Thoracic aorta (tissue), 2 donors: ENCODE results near the gene TSPAN32. TPM values are rescaled to one million over a fixed set of nuclear protein-coding genes. Genes with fewer than 3 reads are reported as not detected.

Experiments
- ATAC-seq: fragments of 150-250 bp; one replicate; pipeline ENCODE4 v1.8.0; 2017; ENCODE audit warnings: low read depth; ENCODE audit not compliant: insufficient number of reproducible peaks, low FRiP score
- DNase-seq: peaks from one replicate; pipeline ENCODE4 v3.0.0-alpha.2; 2020; ENCODE audit warnings: low spot score
- H3K27ac ChIP-seq, 2 donors: fragments of 200-600 bp; sonication (generic); 1 replicate in 1 of 2; 2 replicates in 1 of 2; pipeline ENCODE4 v1.5.1; 2016; ENCODE audit warnings: mild to moderate bottlenecking in 2 of 2, moderate library complexity in 2 of 2
- H3K27me3 ChIP-seq: fragments of 200-600 bp; sonication (generic); replicated peaks from 2 replicates; pipeline ENCODE4 v1.6.0; 2016; ENCODE audit warnings: mild to moderate bottlenecking; ENCODE audit not compliant: insufficient read depth
- H3K36me3 ChIP-seq: fragments of 200-600 bp; sonication (generic); one replicate; pipeline ENCODE4 v1.5.1; 2016
- H3K4me1 ChIP-seq, 2 donors: fragments of 200-600 bp; sonication (generic); 1 replicate in 1 of 2; 2 replicates in 1 of 2; pipeline versions ENCODE4 v1.5.1 to v1.6.0; 2016; ENCODE audit warnings: low read depth in 2 of 2, mild to moderate bottlenecking in 1 of 2; ENCODE audit not compliant: control insufficient read depth in 1 of 2
- H3K4me3 ChIP-seq: fragments of 200-600 bp; sonication (generic); 2 replicates; pipeline ENCODE4 v1.5.1; 2016; ENCODE audit warnings: mild to moderate bottlenecking
- H3K9me3 ChIP-seq: fragments of 200-600 bp; sonication (generic); 2 replicates; pipeline ENCODE4 v1.5.1; 2016
- total RNA-seq, 2 donors: library from RNA; depleted of rRNA; stranded (reverse); fragments of >200 nt; gene quantifications; one replicate each; pipeline versions ENCODE4 v1.1.0 to v1.2.3, GENCODE V29; 2016
- TF ChIP-seq, protein P1 (sequence below): fragments of 200-600 bp; sonication (generic); IDR thresholded peaks from one replicate; pipeline ENCODE4 v1.5.1; 2019; ENCODE audit warnings: antibody characterized with exemption

TSPAN32 gene
- total RNA-seq, 2 donors from 2014 or later: 2.5 to 6.9 TPM

GRCh38 chr11:2298795-2299761, 2.7 kb upstream of the TSPAN32 start:
- no peaks in the 10 kb centered on the region for H3K27me3 ChIP-seq
- no peak for ATAC-seq

DNA sequence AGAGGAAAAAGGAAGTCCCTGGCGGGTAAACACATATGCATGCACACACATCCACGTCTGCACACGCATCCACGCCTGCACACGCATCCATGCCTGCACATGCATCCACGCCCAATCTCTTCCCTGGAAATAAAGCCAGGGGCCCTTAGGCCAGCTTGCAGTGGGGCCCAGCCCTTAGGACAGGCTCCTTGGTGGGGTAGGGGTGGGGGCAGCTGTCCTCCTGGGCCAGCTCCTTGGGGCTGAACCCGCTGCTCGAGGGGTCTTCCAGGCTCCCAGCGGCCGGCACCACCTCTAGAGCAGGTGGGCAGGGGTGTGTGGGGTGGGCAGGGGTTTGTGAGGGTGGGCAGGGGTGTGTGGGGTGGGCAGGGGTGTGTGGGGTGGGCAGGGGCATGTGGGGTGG, 2.0 kb upstream of the TSPAN32 start:
- no peak for DNase-seq
- TF ChIP-seq, protein P1, sequence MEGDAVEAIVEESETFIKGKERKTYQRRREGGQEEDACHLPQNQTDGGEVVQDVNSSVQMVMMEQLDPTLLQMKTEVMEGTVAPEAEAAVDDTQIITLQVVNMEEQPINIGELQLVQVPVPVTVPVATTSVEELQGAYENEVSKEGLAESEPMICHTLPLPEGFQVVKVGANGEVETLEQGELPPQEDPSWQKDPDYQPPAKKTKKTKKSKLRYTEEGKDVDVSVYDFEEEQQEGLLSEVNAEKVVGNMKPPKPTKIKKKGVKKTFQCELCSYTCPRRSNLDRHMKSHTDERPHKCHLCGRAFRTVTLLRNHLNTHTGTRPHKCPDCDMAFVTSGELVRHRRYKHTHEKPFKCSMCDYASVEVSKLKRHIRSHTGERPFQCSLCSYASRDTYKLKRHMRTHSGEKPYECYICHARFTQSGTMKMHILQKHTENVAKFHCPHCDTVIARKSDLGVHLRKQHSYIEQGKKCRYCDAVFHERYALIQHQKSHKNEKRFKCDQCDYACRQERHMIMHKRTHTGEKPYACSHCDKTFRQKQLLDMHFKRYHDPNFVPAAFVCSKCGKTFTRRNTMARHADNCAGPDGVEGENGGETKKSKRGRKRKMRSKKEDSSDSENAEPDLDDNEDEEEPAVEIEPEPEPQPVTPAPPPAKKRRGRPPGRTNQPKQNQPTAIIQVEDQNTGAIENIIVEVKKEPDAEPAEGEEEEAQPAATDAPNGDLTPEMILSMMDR: no peak
- H3K36me3 ChIP-seq: no peaks in the 10 kb centered on the region
- ATAC-seq: no peak
- no peak overlapping the region for H3K27ac ChIP-seq
- no peaks in the 10 kb centered on the region for H3K9me3 ChIP-seq
- H3K27me3 ChIP-seq: no peaks in the 10 kb centered on the region
- H3K4me1 ChIP-seq: peaks cover 13 to 28% of the 10 kb centered on the region in 2 donors
- H3K4me3 ChIP-seq: no peak overlapping the region

More at GRCh38 chr11:2298795-2299761, 2.7 kb upstream of the TSPAN32 start:
- H3K4me3 ChIP-seq: no peak overlapping the region
- H3K4me1 ChIP-seq: peaks cover 10 to 21% of the 10 kb centered on the region in 2 donors
- H3K27ac ChIP-seq: no peak overlapping the region
- no peaks in the 10 kb centered on the region for H3K9me3 ChIP-seq
- TF ChIP-seq, protein P1: no peak
- no peaks in the 10 kb centered on the region for H3K36me3 ChIP-seq
- DNase-seq: no peak

GRCh38 chr11:2300290-2300935, 1.4 kb upstream of the TSPAN32 start:
- ATAC-seq (no peak), DNase-seq (no peak)
- no peak overlapping the region for H3K27ac ChIP-seq
- no peaks in the 10 kb centered on the region for H3K27me3 ChIP-seq
- peaks cover 18 to 34% of the 10 kb centered on the region in 2 donors for H3K4me1 ChIP-seq
- H3K36me3 ChIP-seq: no peaks in the 10 kb centered on the region
- TF ChIP-seq, protein P1: no peak
- H3K4me3 ChIP-seq: peak overlapping the region; percentile 19
- H3K9me3 ChIP-seq: no peaks in the 10 kb centered on the region

GRCh38 chr11:2300936-2301630, 730 bp upstream of the TSPAN32 start:
- H3K36me3 ChIP-seq: no peaks in the 10 kb centered on the region
- TF ChIP-seq, protein P1: no peak
- no peak for DNase-seq
- H3K9me3 ChIP-seq: no peaks in the 10 kb centered on the region
- no peak overlapping the region for H3K27ac ChIP-seq
- ATAC-seq: no peak
- peaks cover 25 to 41% of the 10 kb centered on the region in 2 donors for H3K4me1 ChIP-seq
- H3K27me3 ChIP-seq: no peaks in the 10 kb centered on the region
- H3K4me3 ChIP-seq: peak overlapping the region; percentile 39
